GM13976 (cell line): ENCODE data around the gene LSM11.

Experiments
- DNase-seq: peaks from one replicate; pipeline ENCODE4 v3.0.0; 2012; ENCODE audit warnings: low spot score
- CTCF ChIP-seq: IDR thresholded peaks from 2 replicates; pipeline ENCODE4 v1.5.1; 2012; ENCODE audit warnings: borderline replicate concordance, mild to moderate bottlenecking; ENCODE audit not compliant: insufficient read depth; ENCODE audit errors: extremely low read depth, missing control alignments, control extremely low read depth
- in situ Hi-C: fragments of 300-500 bp; cut with MboI; formaldehyde crosslinking; loops from one replicate; pipeline ENCODE4 v1.12.0; 2022; ENCODE audit warnings: low sequenced_read_pairs, mixed read lengths, inconsistent platforms; ENCODE audit not compliant: unreplicated experiment

The LSM11 gene

GRCh38 chr5:157747173-157747740 is 3.7 kb downstream of the LSM11 start:
- no peak for DNase-seq
- no peak for TF ChIP-seq CTCF
- in situ Hi-C loops: no loop called here

- TF ChIP-seq CTCF: no peak
- in situ Hi-C loops: no loop called here
Observed at GRCh38 chr5:157747766-157748700, 4.5 kb downstream of the LSM11 start.

GRCh38 chr5:157748760-157749461 is 5.4 kb downstream of the LSM11 start:
- TF ChIP-seq CTCF: no peak
- DNase-seq: no peak
- in situ Hi-C loops: no loop called here

More at GRCh38 chr5:157747766-157748700, 4.5 kb downstream of the LSM11 start:
- DNase-seq: no peak

GRCh38 chr5:157749462-157749799 is 5.9 kb downstream of the LSM11 start:
- in situ Hi-C loops: no loop called here
- TF ChIP-seq CTCF: no peak
- no peak for DNase-seq

- DNase-seq: no peak
- no peak for TF ChIP-seq CTCF
- in situ Hi-C loops: no loop called here
Observed at GRCh38 chr5:157750320-157750719, 6.8 kb downstream of the LSM11 start.

- TF ChIP-seq CTCF: no peak
- in situ Hi-C loops: no loop called here
- no peak for DNase-seq
Observed at GRCh38 chr5:157756122-157756521, 12.6 kb downstream of the LSM11 start.
